H1 (cell line): ENCODE measurements around the gene AKR7A2. TPM values are rescaled to one million over a fixed set of nuclear protein-coding genes. Genes with fewer than 3 reads are reported as not detected.

ENCODE experiments used
- NRF1 ChIP-seq: IDR thresholded peaks from 2 replicates; pipeline ENCODE4 v1.6.1; 2011; ENCODE audit warnings: mild to moderate bottlenecking, low read depth, low read length, improper control_type of control experiment
- RNF2 ChIP-seq: fragments of 200-900, 300-1000 bp; sonication (generic); IDR thresholded peaks from 2 replicates; pipeline ENCODE4 v1.7.1; 2016; ENCODE audit warnings: borderline replicate concordance, low read depth, mild to moderate bottlenecking, antibody characterized with exemption, low read length; ENCODE audit not compliant: poor library complexity, severe bottlenecking; ENCODE audit errors: missing control alignments
- polyA plus RNA-seq, 7 experiments: library from polyadenylated mRNA; depleted of rRNA in 3 of 7; stranded (reverse) in 5 of 7; unstranded in 2 of 7; fragments of >200 nt in 5 of 7; fragments of 200-250 nt in 2 of 7; gene quantifications; 1 replicate in 5 of 7; 2 replicates in 1 of 7; 4 replicates in 1 of 7; pipeline versions ENCODE4 v1.2.1 to v1.2.3, GENCODE V29; 2011 to 2013; ENCODE audit warnings: missing spikeins in 2 of 7, mixed read lengths in 2 of 7
- total RNA-seq: library from RNA; stranded (reverse); fragmentation: NEBNext Ultra II Directional; extraction: Animal tissue kit (Norgen Biotek cat#: 25700); gene quantifications from 2 replicates; pipeline ENCODE4 v1.2.1, GENCODE V29; 2021

Gene AKR7A2
- total and polyA plus RNA-seq, 2 of the 8 experiments (the other 6 are each of a cell fraction or from before 2014, with no cell fraction given), result 32.0 to 48.3 TPM

DNA sequence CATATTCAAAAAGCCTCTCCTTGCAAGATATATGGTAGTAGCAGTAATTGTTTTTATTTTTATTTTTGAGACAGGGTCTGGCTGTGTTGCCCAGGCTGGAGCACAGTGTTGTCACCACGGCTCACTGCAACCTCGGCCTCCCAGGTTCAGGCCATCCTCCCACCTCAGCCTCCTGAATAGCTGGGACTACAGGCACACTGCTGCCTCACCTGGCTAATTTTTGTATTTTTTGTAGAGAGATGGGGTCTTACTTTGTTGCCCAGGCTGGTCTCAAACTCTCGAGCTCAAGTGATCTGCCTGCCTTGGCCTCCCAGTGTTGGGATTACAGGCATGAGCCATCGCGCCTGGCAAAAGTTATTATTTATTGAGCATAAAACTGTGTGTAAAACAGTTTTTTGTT is 38.6 kb upstream of the AKR7A2 start (continued):
- TF ChIP-seq NRF1 (no peak), RNF2 (no peak)
